ENCODE measurements around the gene CTAG1B.
"Not testable (repeated sequence)": the region's sequence is repeated elsewhere in the genome, so short reads cannot be mapped to it uniquely, and the experiment has no call there.

CTAG1B gene

DNA sequence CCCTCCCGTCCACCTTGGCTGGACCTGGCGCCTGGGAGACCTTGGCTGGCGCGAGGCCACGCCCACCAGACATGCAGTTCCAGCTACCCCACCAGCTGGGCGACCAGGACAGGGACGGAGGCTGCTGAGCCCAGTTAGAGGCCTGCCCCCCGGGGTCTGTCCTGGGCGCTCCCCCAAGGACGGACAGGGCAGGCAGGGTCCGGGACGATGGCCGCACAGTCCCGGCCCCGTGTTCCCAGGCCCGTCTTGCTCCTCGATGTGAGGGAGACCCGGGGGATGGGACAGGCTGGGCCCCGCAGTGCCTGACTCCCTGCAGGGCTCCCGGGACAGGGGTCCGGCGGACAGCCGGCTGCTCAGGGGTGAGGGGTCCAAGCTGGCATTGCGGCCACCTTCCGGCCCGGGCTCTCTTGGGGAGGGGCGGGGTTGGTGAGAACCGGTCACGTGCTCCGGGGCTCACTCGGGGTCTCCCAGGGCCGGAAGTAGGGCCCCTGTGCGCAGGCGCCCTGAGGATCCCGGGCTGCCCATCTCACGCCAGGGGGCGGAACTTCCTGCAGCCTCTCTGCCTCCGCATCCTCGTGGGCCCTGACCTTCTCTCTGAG is 34.4 kb downstream of the CTAG1B start, which contains the start of gene CTAG1A:
TSS of gene CTAG1A (plus strand) at position 549 of the 599 bp plus-strand sequence. CDS start 74 bp downstream, outside the sequence.
- DNase-seq (ENCODE audit: low read depth in 3 of 3) = not testable (repeated sequence)

DNA sequence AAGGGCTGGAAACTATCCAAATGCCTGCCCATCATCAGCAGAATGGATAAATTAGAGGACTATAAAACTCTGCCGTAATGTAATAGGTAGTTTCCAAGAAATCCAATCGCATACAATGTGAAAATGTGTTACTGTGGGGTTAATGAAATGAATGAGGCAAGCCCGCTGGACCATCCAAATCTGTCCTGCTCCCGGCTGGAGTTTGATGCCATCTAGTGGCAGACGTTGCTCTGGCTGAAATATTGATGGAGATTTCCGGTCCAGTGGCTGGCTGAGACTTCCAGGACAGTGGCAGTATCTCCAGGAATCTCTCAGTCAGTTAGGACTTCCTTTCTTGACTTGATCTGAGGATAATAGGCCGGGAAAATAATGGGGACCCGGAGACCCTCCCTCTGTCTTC is 36.1 kb downstream of the CTAG1B start:
- not testable (repeated sequence) for DNase-seq (ENCODE audit: low read depth in 3 of 3)

DNA sequence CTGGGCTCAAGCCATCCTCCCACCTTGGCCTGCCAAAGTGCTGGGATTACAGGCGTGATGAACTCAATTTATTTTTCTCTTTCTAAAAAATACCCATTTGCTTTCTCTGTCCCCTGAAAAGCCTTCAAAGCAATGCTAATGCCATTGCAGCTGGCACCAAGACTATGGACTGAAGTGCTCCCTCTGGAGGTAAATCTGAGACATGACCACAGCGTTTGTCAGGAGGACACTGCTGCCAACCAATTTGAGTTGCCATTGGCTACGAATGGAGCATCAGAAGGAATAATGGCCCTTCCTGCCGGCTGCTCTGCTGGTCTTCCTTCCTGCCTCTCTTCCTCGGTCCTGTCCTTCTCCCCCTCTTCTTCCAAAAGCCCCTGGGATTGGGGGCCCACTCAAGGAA is 44.0 kb downstream of the CTAG1B start:
- not testable (repeated sequence) for DNase-seq (ENCODE audit: low read depth in 3 of 3)

DNA sequence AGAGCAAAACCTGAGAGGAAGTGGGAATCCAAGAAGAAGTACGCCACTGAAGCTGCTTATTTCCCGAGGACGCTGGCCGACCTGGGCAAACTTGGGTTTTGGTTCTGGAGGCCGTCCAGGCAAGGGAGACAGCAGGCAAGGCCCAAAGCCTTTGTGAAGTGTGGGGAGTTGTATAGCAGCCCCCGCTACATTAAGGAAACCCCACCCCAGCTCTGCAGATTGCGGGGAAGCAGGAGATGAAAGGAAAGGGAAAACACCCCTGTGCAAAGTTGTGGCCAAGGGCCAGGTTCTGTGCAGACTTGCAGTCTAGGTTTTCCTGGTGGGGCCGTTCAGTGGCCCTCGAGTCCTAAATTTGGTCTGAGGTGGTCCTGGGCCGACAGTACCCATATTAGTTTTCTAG is 46.0 kb downstream of the CTAG1B start:
- not testable (repeated sequence) for DNase-seq (ENCODE audit: low read depth in 3 of 3)

DNA sequence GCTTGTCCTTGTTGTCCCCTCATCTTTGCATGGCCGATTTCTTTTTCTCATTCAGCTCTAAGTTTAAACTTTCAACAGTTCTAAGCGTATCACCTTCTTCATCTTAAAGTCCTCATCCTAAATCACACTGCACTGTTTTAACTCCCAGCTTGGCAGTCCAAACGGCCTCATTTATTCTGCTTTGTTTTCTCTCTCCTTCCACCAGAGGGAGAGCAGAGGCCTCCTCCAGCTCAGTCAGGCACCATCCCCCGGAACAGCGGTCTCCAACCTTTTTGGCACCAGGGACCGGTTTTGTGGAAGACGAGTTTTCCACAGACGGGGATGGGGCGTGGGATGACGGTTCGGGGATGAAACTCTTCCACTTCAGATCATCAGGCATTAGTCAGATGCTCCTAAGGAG is 48.7 kb downstream of the CTAG1B start:
- not testable (repeated sequence) for DNase-seq (ENCODE audit: low read depth in 3 of 3)

Measured in stimulated activated CD4-positive, alpha-beta T cell treated with anti-CD3 and anti-CD28 coated beads, TNF-alpha, amount 100 ng/mL, for 48 hours (primary cell).